Cardiac fibroblast (primary cell): ENCODE results near the gene ZNF575.

Experiments
- DNase-seq, 2 donors: peaks; one replicate each; pipeline versions ENCODE4 v3.0.0 to v3.0.0-alpha.2; 2010; ENCODE audit warnings: low read depth in 2 of 2
- H3K4me3 ChIP-seq, 2 donors: replicated peaks in 1 of 2; 1 replicate in 1 of 2; 2 replicates in 1 of 2; pipeline ENCODE4 v1.5.1; 2011; ENCODE audit warnings: low read depth in 2 of 2, low read length in 2 of 2, mild to moderate bottlenecking in 2 of 2, moderate library complexity in 1 of 2
- CTCF ChIP-seq: IDR thresholded peaks from one replicate; pipeline ENCODE4 v1.5.1; 2011; ENCODE audit warnings: low read depth, mild to moderate bottlenecking, low read length, inconsistent platforms

Gene ZNF575

GRCh38 chr19:43555185-43555770 is 22.3 kb downstream of the ZNF575 start:
- no peak overlapping the region for H3K4me3 ChIP-seq
- DNase-seq, result peak; percentile 79 to 83

GRCh38 chr19:43560687-43561086 is 27.7 kb downstream of the ZNF575 start:
- peak; percentile 39 for TF ChIP-seq CTCF
- H3K4me3 ChIP-seq, result no peak overlapping the region
- peak; percentile 8 to 60 for DNase-seq

More at GRCh38 chr19:43555185-43555770, 22.3 kb downstream of the ZNF575 start:
- peak; percentile 96 for TF ChIP-seq CTCF

GRCh38 chr19:43561139-43561970 is 28.4 kb downstream of the ZNF575 start:
- DNase-seq, result no peak
- no peak for TF ChIP-seq CTCF
- no peak overlapping the region for H3K4me3 ChIP-seq

GRCh38 chr19:43562226-43562697 is 29.3 kb downstream of the ZNF575 start:
- TF ChIP-seq CTCF, result no peak
- no peak overlapping the region for H3K4me3 ChIP-seq
- DNase-seq, result no peak

GRCh38 chr19:43562698-43563241 is 29.8 kb downstream of the ZNF575 start:
- DNase-seq, result peak; percentile 86 to 87
- TF ChIP-seq CTCF, result no peak
- H3K4me3 ChIP-seq, result no peak overlapping the region

- H3K4me3 ChIP-seq, result no peak overlapping the region
- no peak for DNase-seq
- TF ChIP-seq CTCF, result no peak
Observed at GRCh38 chr19:43563816-43564457, 30.9 kb downstream of the ZNF575 start.
